ENCODE results near the gene ZC3HAV1.

Gene ZC3HAV1

DNA sequence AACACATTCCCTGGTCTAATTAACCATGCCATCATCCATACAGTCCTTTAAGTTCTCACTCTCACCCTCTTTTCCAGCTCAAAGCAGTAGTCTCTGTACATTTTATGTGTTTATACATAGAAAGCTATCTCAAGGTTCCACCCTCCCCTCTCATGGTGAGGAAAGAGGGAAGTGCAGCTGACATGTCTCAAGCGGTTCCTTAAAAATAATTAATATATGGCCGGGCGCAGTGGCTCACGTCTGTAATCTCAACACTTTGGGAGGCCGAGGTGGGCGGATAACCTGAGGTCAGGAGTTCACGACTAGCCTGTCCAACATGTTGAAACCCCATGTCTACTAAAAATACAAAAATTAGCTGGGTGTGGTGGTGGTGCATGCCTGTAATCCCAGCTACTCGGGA is 36.7 kb downstream of the ZC3HAV1 start:
- H3K27ac ChIP-seq, result no peak overlapping the region
- TF ChIP-seq, protein P1, sequence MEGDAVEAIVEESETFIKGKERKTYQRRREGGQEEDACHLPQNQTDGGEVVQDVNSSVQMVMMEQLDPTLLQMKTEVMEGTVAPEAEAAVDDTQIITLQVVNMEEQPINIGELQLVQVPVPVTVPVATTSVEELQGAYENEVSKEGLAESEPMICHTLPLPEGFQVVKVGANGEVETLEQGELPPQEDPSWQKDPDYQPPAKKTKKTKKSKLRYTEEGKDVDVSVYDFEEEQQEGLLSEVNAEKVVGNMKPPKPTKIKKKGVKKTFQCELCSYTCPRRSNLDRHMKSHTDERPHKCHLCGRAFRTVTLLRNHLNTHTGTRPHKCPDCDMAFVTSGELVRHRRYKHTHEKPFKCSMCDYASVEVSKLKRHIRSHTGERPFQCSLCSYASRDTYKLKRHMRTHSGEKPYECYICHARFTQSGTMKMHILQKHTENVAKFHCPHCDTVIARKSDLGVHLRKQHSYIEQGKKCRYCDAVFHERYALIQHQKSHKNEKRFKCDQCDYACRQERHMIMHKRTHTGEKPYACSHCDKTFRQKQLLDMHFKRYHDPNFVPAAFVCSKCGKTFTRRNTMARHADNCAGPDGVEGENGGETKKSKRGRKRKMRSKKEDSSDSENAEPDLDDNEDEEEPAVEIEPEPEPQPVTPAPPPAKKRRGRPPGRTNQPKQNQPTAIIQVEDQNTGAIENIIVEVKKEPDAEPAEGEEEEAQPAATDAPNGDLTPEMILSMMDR (conservative IDR thresholded peaks at IDR 0.05), result no peak

DNA sequence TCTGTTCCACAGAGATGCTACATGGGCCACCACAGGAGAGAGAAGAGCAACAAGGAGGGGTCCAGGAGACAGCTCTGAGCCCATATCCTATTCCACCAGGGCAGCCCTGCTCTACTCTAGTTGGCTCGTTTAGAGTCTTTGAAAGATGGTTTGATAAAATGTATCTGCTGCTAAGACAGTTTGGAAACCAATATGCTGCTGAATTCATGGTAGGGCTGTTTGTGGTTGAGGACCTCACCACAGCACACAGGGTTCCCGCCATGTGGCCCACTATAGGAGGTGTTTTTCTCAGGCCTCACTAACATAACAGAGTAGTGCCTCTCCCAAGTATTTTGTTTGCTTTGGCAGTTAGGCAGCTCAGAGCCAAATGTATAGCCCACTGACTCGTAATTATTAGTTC is 37.8 kb downstream of the ZC3HAV1 start:
- H3K27ac ChIP-seq, result no peak overlapping the region
- no peak for TF ChIP-seq ZFX (IDR thresholded peaks at IDR 0.05)
- TF ChIP-seq, protein P1 (conservative IDR thresholded peaks at IDR 0.05), result no peak

DNA sequence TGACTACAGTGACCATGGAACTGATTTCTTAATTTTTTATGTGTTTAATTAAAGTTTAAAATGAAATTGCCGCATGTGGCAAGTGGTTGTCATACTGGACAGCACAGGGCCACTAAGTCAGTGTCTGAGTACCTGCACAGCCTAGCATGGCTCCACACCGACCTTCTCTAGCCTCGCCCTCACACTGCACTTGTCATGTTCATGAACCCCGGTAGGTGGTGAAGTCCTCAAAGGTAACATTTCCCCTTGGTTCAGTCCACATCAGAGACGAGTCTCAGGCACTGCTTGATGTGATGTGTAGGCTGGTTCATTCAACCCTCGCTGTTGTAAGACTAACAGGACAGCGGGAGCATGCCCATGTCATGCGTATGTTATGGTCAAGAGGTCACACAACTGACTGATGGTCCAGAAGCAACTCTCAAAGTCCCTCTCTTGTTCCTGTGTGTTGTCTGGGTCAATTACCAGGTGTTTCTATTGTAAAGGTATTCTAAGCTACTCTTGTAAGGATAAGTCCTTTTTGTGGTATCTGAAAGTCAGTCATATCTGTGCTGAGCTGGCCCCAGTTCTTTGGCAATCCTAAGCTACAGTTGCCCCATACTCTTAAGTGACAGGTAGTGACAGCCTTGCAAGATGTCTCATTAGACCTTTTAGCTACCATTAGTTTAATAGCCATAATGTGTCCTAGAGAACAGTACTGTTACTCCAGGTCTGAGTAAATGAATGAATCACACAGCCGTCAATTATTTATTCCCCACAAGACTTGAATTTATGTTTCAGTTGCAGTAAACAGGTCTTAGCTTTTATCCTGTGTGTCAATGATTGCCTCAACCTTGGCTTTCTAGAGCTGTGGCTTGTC is 40.7 kb downstream of the ZC3HAV1 start:
- no peak for TF ChIP-seq ZFX (IDR thresholded peaks at IDR 0.05)
- TF ChIP-seq, protein P1 (conservative IDR thresholded peaks at IDR 0.05), result no peak
- no peak overlapping the region for H3K27ac ChIP-seq

DNA sequence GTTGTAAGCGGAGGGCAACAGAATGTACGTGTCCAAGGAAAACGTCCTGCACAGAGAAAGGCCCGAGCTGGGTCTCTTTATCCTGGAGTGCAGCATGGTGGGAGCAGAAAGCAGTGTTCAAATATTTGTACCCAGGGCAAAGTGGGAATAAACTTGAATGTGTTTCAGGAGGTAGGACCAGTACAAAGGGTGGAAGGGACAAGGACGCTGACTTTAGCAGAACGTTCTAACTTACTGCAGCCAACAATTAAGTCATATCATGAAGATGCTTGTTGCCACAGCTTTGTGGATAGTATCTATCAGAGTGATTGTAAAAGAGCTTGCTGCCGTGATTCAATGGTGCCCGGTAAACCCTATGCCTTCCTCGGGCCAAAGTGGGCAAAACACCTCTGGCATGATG is 43.2 kb downstream of the ZC3HAV1 start:
- TF ChIP-seq, protein P1 (conservative IDR thresholded peaks at IDR 0.05), result no peak
- no peak for TF ChIP-seq ZFX (IDR thresholded peaks at IDR 0.05)
- no peak overlapping the region for H3K27ac ChIP-seq

DNA sequence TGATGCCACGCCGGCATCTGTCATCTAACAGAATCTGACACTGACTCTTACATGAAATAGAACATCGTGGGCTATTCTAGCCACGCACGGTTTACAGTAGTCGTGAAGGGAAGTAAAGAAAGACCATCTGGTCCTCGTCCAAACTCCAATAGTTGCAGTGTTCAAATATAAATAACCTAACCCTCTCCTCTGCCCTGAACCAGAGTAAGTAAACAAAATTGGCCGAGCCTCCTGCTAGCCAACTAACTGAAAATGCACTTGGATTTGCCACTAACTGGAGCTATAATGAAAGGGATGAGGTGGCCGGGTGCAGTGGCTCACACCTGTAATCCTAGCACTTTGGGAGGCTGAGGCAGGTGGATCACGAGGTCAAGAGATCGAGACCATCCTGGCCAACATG is 44.2 kb downstream of the ZC3HAV1 start:
- TF ChIP-seq ZFX (IDR thresholded peaks at IDR 0.05), result no peak
- TF ChIP-seq, protein P1 (conservative IDR thresholded peaks at IDR 0.05), result no peak
- H3K27ac ChIP-seq, result no peak overlapping the region

DNA sequence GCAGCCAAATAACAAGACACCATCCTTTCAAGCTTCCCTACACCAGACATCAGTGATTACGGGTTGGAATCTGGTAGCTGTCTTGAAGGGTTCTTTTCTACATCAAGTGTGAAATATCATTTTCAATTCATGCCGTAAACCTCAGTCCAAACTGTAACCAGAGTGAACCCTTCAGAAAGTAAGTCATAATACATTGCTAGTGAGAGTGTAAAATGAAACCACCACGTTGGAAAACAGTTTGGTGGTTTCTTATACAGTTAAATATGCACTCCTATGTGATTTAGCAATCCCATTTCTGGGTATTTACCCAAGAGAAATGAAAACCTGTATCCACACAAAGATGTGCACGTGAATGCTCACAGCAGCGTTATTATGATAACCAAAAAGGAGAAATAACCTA is 48.1 kb downstream of the ZC3HAV1 start:
- TF ChIP-seq, protein P1 (conservative IDR thresholded peaks at IDR 0.05), result no peak
- TF ChIP-seq ZFX (IDR thresholded peaks at IDR 0.05), result no peak
- H3K27ac ChIP-seq, result no peak overlapping the region

DNA sequence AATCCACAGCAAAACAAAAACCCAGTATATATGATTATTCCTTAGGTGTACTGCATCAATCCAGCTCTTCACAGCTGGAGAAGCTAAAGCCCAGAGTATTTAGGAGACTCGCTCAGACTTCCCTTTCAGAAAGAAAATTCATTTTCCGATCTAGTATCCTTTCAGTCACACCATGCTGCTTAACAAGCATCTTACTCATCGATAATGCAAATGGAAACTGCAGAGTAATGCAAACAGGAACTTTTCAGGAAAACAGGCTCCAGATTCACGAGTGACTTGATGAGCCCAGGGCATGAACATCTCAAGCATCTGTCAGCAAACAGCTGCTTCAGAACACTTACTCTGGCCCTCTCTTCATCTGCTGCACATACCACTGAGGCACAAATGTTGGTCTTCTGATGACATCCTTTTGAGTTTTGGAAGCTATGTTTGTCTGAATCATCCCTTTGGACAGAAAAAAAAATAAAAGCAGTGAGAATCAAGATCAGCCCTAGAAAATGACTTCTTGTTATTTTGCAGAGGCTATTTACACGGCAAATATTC is 48.8 kb downstream of the ZC3HAV1 start:
- no peak overlapping the region for H3K27ac ChIP-seq
- no peak for TF ChIP-seq ZFX (IDR thresholded peaks at IDR 0.05)
- TF ChIP-seq, protein P1 (conservative IDR thresholded peaks at IDR 0.05), result no peak
